Naive B cell (primary cell): ENCODE measurements around the gene USH2A. TPM values are rescaled to one million over a fixed set of nuclear protein-coding genes. Genes with fewer than 3 reads are reported as not detected.

ENCODE experiments used
- ATAC-seq, 2 donors: fragments of 150-1000 bp; cut with Tn5 transposase; 2 replicates each; pipeline ENCODE4 v1.10.0; 2021; ENCODE audit warnings: low read depth in 2 of 2, mild to moderate bottlenecking in 2 of 2, moderate library complexity in 2 of 2
- DNase-seq: peaks from one replicate; pipeline ENCODE4 v3.0.0; 2022
- H3K27ac Mint-ChIP-seq, 6 donors: one replicate each; pipeline ENCODE4 v1.8.0; 2020 to 2022; ENCODE audit warnings: mild to moderate bottlenecking in 6 of 6, mixed read lengths in 6 of 6, moderate library complexity in 5 of 6, inconsistent platforms in 2 of 6
- H3K27me3 Mint-ChIP-seq, 3 donors: one replicate each; pipeline ENCODE4 v1.8.0; 2021 to 2022; ENCODE audit warnings: mixed read lengths in 3 of 3, mild to moderate bottlenecking in 1 of 3
- H3K36me3 Mint-ChIP-seq, 2 donors: one replicate each; pipeline ENCODE4 v1.8.0; 2020 to 2022; ENCODE audit warnings: mixed read lengths in 2 of 2, inconsistent platforms in 1 of 2, mild to moderate bottlenecking in 1 of 2
- H3K4me1 Mint-ChIP-seq, 3 donors: one replicate each; pipeline ENCODE4 v1.8.0; 2020 to 2022; ENCODE audit warnings: mixed read lengths in 3 of 3, inconsistent platforms in 1 of 3, mild to moderate bottlenecking in 1 of 3, moderate library complexity in 1 of 3
- H3K4me3 Mint-ChIP-seq, 8 donors: one replicate each; pipeline ENCODE4 v1.8.0; 2020 to 2022; ENCODE audit warnings: mild to moderate bottlenecking in 8 of 8, mixed read lengths in 8 of 8, moderate library complexity in 8 of 8, inconsistent platforms in 2 of 8
- H3K9me3 Mint-ChIP-seq, 7 donors: one replicate each; pipeline ENCODE4 v1.8.0; 2020 to 2022; ENCODE audit warnings: mixed read lengths in 7 of 7, mild to moderate bottlenecking in 5 of 7, inconsistent platforms in 2 of 7, moderate library complexity in 1 of 7
- polyA plus RNA-seq, 6 donors: library from polyadenylated mRNA; unstranded; fragments of 300-500 nt; fragmentation: Illumina TruSeq; gene quantifications; one replicate each; pipeline ENCODE4 v1.2.3, GENCODE V29; 2021; ENCODE audit warnings: low read depth in 6 of 6

USH2A gene
- polyA plus RNA-seq, 6 donors from 2014 or later: not detected

DNA sequence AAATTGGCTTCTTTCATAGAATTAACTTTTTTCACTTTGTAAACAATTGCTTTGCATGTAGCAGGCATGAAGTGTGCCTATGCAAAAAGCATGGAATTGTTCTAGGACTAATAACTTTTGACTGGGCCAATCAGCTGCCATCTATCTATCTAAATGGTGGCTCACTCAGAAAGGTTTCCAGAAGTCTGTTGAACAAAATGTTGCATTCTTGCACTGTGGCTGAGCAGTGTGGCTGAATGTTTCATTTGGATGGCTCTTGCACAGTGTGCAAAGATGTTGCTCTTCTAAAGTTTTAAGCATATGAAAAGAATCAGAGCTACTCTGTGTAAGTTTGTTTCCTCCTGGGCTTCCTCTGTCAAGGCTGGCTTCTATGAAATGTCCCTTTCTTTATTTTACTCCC, 642.6 kb downstream of the USH2A start:
- no peak for ATAC-seq

DNA sequence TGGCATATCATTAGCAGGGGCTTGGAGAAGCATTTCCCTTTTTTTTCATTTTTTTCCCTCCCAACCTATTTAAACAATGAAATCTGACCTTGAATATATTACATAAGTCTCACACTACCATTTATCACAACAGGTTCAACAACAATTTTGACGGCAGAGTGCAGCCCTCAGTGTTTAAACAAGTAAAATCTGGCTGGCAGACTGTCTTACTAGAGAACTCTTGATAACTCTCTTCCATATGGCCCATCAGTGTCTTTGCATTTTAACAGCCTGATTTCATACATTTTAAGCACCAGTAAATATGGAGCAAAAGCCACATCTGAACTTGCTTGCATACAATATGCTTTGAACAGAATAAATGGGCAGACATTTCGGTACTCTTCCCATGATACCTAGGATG, 643.1 kb downstream of the USH2A start:
- no peaks in the 10 kb centered on the region for H3K36me3 Mint-ChIP-seq
- H3K9me3 Mint-ChIP-seq: peaks cover 0 to 3% (median 0%) of the 10 kb centered on the region in 7 donors
- DNase-seq (no peak), ATAC-seq (no peak)
- no peak overlapping the region for H3K27ac Mint-ChIP-seq
- H3K4me1 Mint-ChIP-seq: no peaks in the 10 kb centered on the region
- no peak overlapping the region for H3K4me3 Mint-ChIP-seq
- no peaks in the 10 kb centered on the region for H3K27me3 Mint-ChIP-seq

More for the DNA sequence above, 642.6 kb downstream of the USH2A start:
- Mint-ChIP-seq H3K4me1 (no peaks in the 10 kb centered on the region), H3K27ac (no peak overlapping the region), H3K36me3 (no peaks in the 10 kb centered on the region), H3K27me3 (no peaks in the 10 kb centered on the region), H3K4me3 (no peak overlapping the region), H3K9me3 (peaks cover 0 to 3% (median 0%) of the 10 kb centered on the region in 7 donors)
- DNase-seq: no peak

DNA sequence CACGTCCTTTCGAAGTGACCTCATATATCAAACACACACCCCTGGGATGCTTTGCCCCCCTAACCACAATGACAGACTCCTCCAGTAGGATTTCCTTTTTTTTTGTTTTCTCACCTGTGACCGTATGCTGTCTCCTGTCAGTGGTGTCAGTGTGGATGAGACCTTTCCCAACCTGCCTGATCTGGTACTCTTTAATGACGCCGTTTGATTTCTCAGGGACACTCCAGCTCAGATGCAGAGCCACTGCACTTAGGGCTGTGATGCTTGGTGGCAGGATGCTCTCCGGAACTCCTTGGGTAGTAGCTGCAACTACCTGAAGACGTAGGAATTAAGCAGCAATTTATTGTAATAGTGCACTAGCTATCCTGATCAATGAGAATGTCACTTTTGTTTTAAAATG, 643.5 kb downstream of the USH2A start:
- H3K9me3 Mint-ChIP-seq: no peaks in the 10 kb centered on the region
- DNase-seq (no peak), ATAC-seq (no peak)
- H3K27me3 Mint-ChIP-seq: no peaks in the 10 kb centered on the region
- no peaks in the 10 kb centered on the region for H3K36me3 Mint-ChIP-seq
- no peak overlapping the region for H3K27ac Mint-ChIP-seq
- H3K4me3 Mint-ChIP-seq: no peak overlapping the region
- no peaks in the 10 kb centered on the region for H3K4me1 Mint-ChIP-seq

DNA sequence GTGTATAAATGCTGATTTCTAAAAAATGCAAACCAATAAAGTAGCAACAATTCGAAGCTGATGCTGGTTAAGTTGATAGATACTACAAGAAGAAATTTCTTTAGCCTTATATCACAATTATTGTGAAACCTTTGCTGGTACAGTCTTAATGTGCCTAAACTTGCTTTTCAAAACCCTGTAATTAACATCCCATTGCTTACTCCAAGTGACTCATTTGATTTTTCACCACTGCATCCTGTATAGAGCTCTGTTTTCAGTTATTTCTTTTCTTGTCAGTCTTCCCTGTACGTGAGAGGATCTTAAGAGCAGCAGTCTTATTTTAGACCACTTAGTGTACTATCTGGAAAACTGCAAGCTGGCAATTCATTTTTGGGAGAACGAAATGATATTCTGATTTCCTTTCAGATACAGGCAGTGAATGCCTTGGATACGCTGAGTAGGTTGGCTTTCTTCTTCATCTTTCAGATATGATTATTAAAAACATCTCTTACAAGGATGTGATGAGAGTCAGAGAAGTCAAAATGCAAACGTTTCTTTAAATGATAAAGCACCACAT, 645.8 kb downstream of the USH2A start:
- Mint-ChIP-seq H3K9me3 (peaks cover 0 to 4% (median 0%) of the 10 kb centered on the region in 7 donors), H3K4me1 (no peaks in the 10 kb centered on the region), H3K4me3 (no peak overlapping the region), H3K36me3 (no peaks in the 10 kb centered on the region), H3K27ac (no peak overlapping the region), H3K27me3 (no peaks in the 10 kb centered on the region)
- no peak for ATAC-seq
- DNase-seq: no peak

DNA sequence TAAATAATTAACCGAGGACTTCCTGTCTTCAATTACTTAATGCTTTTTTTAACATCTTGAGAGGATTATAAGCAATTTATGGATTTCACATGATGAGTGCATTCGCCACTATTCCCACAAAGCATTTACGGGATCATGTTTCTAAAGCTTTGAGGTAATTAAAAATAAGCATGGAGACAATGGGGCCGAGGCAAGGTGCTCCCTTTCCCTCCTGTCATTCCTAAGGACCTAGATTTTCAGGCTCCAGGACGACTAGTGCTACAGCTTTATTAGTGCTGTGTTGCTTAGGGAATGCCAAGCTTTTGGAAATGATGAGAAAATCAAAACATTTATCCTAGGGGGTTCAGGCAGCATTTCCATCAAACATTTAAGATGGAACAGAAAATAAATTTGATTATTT, 646.9 kb downstream of the USH2A start:
- no peaks in the 10 kb centered on the region for H3K36me3 Mint-ChIP-seq
- H3K27me3 Mint-ChIP-seq: no peaks in the 10 kb centered on the region
- H3K4me1 Mint-ChIP-seq: no peaks in the 10 kb centered on the region
- no peak overlapping the region for H3K4me3 Mint-ChIP-seq
- no peak for ATAC-seq
- peaks cover 0 to 4% (median 2%) of the 10 kb centered on the region in 7 donors for H3K9me3 Mint-ChIP-seq
- no peak overlapping the region for H3K27ac Mint-ChIP-seq
- DNase-seq: no peak

DNA sequence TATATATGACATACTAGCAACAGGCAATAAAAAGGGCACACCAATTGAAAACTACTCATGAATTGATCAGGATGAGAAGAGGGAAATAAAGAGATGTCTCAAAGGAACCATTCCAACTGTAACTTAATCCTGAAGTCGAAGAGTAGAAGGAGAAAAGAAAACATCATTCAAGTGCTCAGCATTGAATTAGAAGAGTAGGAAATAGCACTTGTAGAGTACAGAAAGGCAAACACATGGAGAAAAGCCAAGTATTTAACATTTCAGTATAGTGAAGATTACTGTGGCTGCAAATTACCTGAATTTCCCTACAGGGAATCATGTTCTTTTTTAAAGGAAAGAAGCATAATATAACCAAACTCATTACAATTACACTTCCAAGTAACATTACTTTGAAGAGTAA, 651.1 kb downstream of the USH2A start:
- H3K9me3 Mint-ChIP-seq: peaks cover 0 to 4% (median 2%) of the 10 kb centered on the region in 7 donors
- no peaks in the 10 kb centered on the region for H3K36me3 Mint-ChIP-seq
- no peak overlapping the region for H3K27ac Mint-ChIP-seq
- H3K4me3 Mint-ChIP-seq: no peak overlapping the region
- no peak for DNase-seq
- no peaks in the 10 kb centered on the region for H3K4me1 Mint-ChIP-seq
- no peak for ATAC-seq
- no peaks in the 10 kb centered on the region for H3K27me3 Mint-ChIP-seq

DNA sequence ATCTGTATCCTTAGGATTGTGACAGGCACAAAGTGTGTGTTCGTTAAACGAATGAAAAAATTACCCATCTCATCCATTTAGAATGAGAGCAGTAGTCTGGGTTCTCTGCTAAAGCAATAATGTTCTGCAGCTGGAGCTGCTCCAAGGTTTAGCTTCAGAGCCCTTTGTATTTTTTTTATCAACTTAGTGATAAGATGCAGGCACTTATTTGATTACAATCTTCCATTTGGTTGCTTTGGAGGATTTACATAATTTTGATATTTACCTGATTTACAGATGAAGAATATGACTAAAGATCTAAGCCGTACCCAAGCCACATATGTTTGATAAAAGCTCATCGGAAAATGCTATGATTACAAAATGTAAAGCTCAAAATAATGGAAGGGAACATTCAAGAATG, 654.9 kb downstream of the USH2A start:
- no peaks in the 10 kb centered on the region for H3K27me3 Mint-ChIP-seq
- peaks cover 0 to 5% (median 1%) of the 10 kb centered on the region in 7 donors for H3K9me3 Mint-ChIP-seq
- no peaks in the 10 kb centered on the region for H3K36me3 Mint-ChIP-seq
- H3K4me3 Mint-ChIP-seq: no peak overlapping the region
- no peak for DNase-seq
- no peak for ATAC-seq
- no peak overlapping the region for H3K27ac Mint-ChIP-seq
- H3K4me1 Mint-ChIP-seq: no peaks in the 10 kb centered on the region

DNA sequence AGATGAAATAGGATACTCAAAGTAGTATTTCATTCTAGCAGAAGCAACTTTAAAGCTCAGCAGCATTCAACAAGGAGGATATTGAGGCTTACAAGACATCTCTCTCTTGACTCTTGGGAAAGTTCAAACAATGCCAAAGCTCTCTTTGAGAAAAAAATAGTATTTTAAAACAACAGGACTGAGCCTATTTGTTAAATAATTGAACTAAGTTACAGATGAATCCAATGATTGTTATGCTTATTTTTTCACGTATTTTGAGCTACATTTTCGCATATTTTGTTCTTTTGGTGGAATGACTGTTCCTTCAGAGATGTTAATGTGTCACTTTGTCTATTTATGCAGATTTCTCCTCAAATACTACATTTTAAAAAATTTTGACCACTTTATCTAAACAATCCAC, 655.5 kb downstream of the USH2A start:
- Mint-ChIP-seq H3K27ac (no peak overlapping the region), H3K4me3 (no peak overlapping the region), H3K27me3 (no peaks in the 10 kb centered on the region), H3K9me3 (peaks cover 0 to 8% (median 4%) of the 10 kb centered on the region in 7 donors), H3K4me1 (no peaks in the 10 kb centered on the region), H3K36me3 (no peaks in the 10 kb centered on the region)
- DNase-seq: no peak
- no peak for ATAC-seq

DNA sequence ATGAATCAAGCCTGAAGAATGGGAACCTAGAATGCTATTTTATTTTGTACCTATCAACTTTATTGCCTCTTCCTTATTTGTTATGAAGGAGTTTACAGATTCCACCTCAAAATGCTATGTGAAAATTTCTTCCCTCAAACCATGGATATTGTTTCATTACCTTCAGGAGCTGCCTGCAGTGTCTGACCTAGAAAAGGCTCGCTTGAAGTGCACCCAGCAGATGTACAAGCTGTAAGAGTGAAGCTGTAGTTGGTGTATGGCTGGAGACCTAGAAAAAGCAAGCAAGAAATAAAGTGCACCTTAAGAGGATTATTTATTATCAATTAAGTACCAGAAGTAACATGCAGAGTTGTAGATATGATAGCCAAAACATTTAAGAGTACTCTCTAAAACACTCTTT, 656.7 kb downstream of the USH2A start:
- Mint-ChIP-seq H3K36me3 (no peaks in the 10 kb centered on the region), H3K27me3 (no peaks in the 10 kb centered on the region), H3K4me1 (no peaks in the 10 kb centered on the region), H3K4me3 (no peak overlapping the region), H3K9me3 (peaks cover 0 to 8% (median 3%) of the 10 kb centered on the region in 7 donors), H3K27ac (no peak overlapping the region)
- DNase-seq (no peak), ATAC-seq (no peak)

DNA sequence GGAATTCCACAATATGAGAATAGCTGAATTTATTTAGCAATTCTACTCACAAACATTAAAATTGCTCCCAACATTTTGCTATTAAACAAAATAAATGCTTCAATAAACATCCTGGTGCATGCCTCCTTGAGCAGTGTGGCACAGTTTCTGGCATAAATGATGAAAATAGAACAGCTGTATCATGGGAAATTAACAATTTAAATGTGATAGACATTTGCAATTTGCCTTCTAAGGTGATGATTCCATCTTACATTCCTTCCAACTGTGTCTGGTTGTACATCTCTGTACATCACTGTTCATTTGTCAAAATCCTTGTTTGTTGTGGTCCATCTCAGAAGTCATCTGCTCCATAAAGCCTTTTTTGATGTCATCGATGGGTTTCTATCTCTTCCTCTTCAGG, 657.4 kb downstream of the USH2A start:
- peak overlapping the region in 1 of 6 donors; percentile 0 for H3K27ac Mint-ChIP-seq

DNA sequence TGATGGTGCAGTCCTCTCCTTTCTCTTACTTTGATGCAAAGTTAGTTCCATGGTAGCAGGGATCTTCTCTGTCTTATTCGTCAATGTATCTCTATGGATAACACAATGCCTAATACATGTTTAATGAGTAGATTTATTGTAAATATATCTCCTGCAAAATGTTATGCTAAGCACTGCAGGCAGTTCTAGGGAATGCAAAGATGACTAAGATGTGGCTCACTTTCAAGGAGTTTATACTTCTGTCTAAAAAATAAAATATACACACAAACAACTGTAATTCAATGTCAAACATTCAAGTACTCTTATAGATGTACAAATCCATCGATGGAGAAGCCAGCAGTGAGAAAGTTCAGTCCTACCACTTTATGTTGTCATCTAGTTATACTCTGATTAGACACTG, 661.8 kb downstream of the USH2A start:
- no peak overlapping the region for H3K27ac Mint-ChIP-seq
- H3K9me3 Mint-ChIP-seq: peaks cover 0 to 8% (median 3%) of the 10 kb centered on the region in 7 donors
- no peaks in the 10 kb centered on the region for H3K4me1 Mint-ChIP-seq
- H3K36me3 Mint-ChIP-seq: no peaks in the 10 kb centered on the region
- H3K27me3 Mint-ChIP-seq: no peaks in the 10 kb centered on the region
- ATAC-seq (no peak), DNase-seq (no peak)
- H3K4me3 Mint-ChIP-seq: no peak overlapping the region

More for the DNA sequence above, 657.4 kb downstream of the USH2A start:
- ATAC-seq (no peak), DNase-seq (no peak)
- Mint-ChIP-seq H3K36me3 (no peaks in the 10 kb centered on the region), H3K4me1 (no peaks in the 10 kb centered on the region), H3K27me3 (no peaks in the 10 kb centered on the region), H3K4me3 (no peak overlapping the region), H3K9me3 (peaks cover 0 to 8% (median 3%) of the 10 kb centered on the region in 7 donors)

DNA sequence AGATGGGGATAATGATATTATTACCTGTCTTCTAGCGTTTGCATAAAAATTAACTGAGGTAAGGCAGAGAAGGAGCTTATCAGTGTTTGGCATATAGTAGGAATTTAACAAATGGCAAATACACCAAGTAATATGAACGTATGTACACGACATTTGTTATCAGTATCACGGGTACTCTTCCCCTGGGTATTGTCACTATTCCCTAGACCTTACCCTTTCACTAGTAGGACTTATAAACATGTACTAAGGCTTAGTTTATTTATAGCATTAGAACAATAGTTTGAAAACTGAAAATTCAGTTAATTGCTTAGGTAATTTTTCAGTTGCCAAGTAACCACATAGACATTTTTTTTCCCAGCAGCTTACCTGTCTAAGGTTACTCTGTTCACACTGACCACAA, 669.1 kb downstream of the USH2A start:
- no peak for ATAC-seq
- Mint-ChIP-seq H3K4me1 (no peaks in the 10 kb centered on the region), H3K27me3 (no peaks in the 10 kb centered on the region)

DNA sequence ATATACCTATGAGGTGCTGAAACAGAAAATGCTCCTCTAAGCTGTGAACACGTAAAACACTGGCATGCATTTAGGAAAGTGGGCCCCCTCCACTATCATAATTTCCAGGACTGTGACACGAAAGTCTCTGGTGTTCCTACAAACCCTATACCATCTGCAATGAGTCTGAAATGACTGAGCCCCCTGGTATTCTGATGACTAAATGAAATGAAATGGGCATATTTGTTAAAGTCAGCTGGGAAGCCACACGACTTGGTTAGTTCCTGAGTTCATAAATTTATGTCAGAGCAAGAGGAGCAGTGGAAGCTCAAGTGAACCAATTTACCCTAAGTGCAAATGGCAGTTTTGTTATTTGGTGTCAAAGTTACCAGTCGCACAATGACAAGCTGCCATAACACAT, 673.8 kb downstream of the USH2A start:
- ATAC-seq (no peak), DNase-seq (no peak)
- no peaks in the 10 kb centered on the region for H3K36me3 Mint-ChIP-seq
- H3K4me3 Mint-ChIP-seq: no peak overlapping the region
- no peaks in the 10 kb centered on the region for H3K4me1 Mint-ChIP-seq
- H3K27me3 Mint-ChIP-seq: no peaks in the 10 kb centered on the region
- H3K9me3 Mint-ChIP-seq: peaks cover 0 to 8% (median 0%) of the 10 kb centered on the region in 7 donors
- H3K27ac Mint-ChIP-seq: no peak overlapping the region

More for the DNA sequence above, 669.1 kb downstream of the USH2A start:
- Mint-ChIP-seq H3K9me3 (peaks cover 0 to 8% (median 0%) of the 10 kb centered on the region in 7 donors), H3K27ac (no peak overlapping the region), H3K4me3 (no peak overlapping the region), H3K36me3 (no peaks in the 10 kb centered on the region)
- DNase-seq: no peak

DNA sequence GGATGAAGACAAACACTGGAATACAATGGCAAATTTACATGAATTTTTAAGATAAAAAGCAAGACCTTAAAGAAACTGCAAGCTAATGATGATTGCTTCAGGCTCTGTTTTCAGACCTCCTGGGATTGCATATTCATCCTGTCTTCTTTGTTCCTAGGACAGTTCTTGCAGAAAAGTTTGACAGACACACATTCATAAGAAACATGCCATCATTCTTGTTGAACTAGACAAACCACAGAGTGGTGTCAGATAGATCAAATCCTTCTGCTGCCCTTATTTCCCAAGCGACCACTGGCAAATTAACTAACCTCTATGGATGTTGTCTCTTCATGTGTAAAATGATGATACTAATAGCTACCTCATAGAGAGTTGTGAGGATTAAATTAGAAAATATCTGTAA, 674.8 kb downstream of the USH2A start:
- no peaks in the 10 kb centered on the region for H3K27me3 Mint-ChIP-seq
- DNase-seq (no peak), ATAC-seq (no peak)
- H3K36me3 Mint-ChIP-seq: no peaks in the 10 kb centered on the region
- H3K27ac Mint-ChIP-seq: no peak overlapping the region
- no peak overlapping the region for H3K4me3 Mint-ChIP-seq
- H3K9me3 Mint-ChIP-seq: peaks cover 0 to 8% (median 0%) of the 10 kb centered on the region in 7 donors
- no peaks in the 10 kb centered on the region for H3K4me1 Mint-ChIP-seq

DNA sequence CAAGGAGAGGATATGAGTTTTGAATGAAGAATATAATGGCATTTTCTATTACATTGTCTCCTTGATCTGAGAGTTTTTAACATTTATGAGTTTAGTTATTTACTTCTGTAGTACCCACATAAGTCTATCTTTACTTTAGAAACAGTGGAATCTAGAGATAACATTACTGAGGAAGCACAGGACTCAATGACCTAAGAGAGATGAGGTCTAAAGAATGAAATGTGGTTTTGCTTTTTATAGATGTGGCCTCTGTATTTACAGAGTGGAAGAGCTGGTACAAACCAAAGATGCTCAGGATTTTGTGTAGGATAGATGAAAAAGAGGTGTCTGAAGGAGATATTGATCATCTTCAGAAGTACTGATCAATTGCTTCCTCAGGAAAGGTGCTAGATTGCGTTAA, 678.8 kb downstream of the USH2A start:
- H3K4me3 Mint-ChIP-seq: no peak overlapping the region
- no peak overlapping the region for H3K27ac Mint-ChIP-seq
- ATAC-seq (no peak), DNase-seq (no peak)
- no peaks in the 10 kb centered on the region for H3K4me1 Mint-ChIP-seq
- H3K9me3 Mint-ChIP-seq: peaks cover 0 to 2% (median 0%) of the 10 kb centered on the region in 7 donors
- peaks cover 0 to 5% (median 0%) of the 10 kb centered on the region in 3 donors for H3K27me3 Mint-ChIP-seq
- no peaks in the 10 kb centered on the region for H3K36me3 Mint-ChIP-seq
